SK-N-SH (cell line): ENCODE measurements around the gene NTSR1. TPM values are rescaled to one million over a fixed set of nuclear protein-coding genes. Genes with fewer than 3 reads are reported as not detected.

Experiments
- CTCF ChIA-PET: fragments of 300-600, 350-600 bp; formaldehyde crosslinking; extraction: SDS; loops from one replicate; lab custom pipeline; 2021; lab: Yijun Ruan, JAX
- POLR2A ChIA-PET: fragments of 350-600 bp; sonication (Branson Sonifier 250); formaldehyde crosslinking; extraction: SDS; loops from one replicate; lab custom pipeline; 2020; ENCODE audit warnings: antibody characterized with exemption, inconsistent platforms; lab: Yijun Ruan, JAX
- DNase-seq: peaks from one replicate; pipeline ENCODE4 v3.0.0; 2012
- H2AFZ ChIP-seq: fragments of 200-600 bp; sonication (generic); 2 replicates; pipeline ENCODE4 v1.8.1; 2016; ENCODE audit warnings: antibody characterized with exemption, mild to moderate bottlenecking, low read depth
- H3F3A ChIP-seq: fragments of 200-600 bp; sonication (generic); replicated peaks from 2 replicates; pipeline ENCODE3; 2016; ENCODE audit warnings: antibody characterized with exemption, mild to moderate bottlenecking; ENCODE audit not compliant: insufficient read depth
- H3K27ac ChIP-seq, 2 experiments: fragments of 200-500 bp in 1 of 2; fragments of 200-600 bp in 1 of 2; sonication (Bioruptor generic) in 1 of 2; sonication (generic), shearing (Covaris generic) in 1 of 2; 2 replicates each; pipeline versions ENCODE4 v1.5.1 to v1.6.1; 2014 to 2016; ENCODE audit warnings: low read depth in 2 of 2, inconsistent platforms in 1 of 2, low read length in 1 of 2, mild to moderate bottlenecking in 1 of 2, mixed read lengths in 1 of 2
- H3K27me3 ChIP-seq: fragments of 200-600 bp; sonication (generic), shearing (Covaris generic); 2 replicates; pipeline ENCODE4 v1.6.1; 2016; ENCODE audit warnings: mixed run types; ENCODE audit not compliant: insufficient read depth
- H3K36me3 ChIP-seq, 2 experiments: fragments of 200-500 bp in 1 of 2; fragments of 200-600 bp in 1 of 2; sonication (Bioruptor generic) in 1 of 2; sonication (generic) in 1 of 2; replicated peaks in 1 of 2; 2 replicates each; pipeline versions ENCODE3 to v1.5.1; 2014 to 2016; ENCODE audit warnings: low read length in 1 of 2, mild to moderate bottlenecking in 1 of 2; ENCODE audit not compliant: insufficient read depth in 2 of 2, control insufficient read depth in 1 of 2
- H3K4me1 ChIP-seq, 2 experiments: fragments of 200-500 bp in 1 of 2; fragments of 200-600 bp in 1 of 2; sonication (Bioruptor generic) in 1 of 2; sonication (generic), shearing (Covaris generic) in 1 of 2; 2 replicates each; pipeline versions ENCODE4 v1.5.1 to v1.6.1; 2014 to 2016; ENCODE audit warnings: low read depth in 1 of 2, low read length in 1 of 2, mixed run types in 1 of 2; ENCODE audit not compliant: insufficient read depth in 2 of 2, control insufficient read depth in 1 of 2
- H3K4me2 ChIP-seq: fragments of 200-600 bp; sonication (generic), shearing (Covaris generic); 2 replicates; pipeline ENCODE4 v1.6.1; 2017; ENCODE audit warnings: mixed run types
- H3K4me3 ChIP-seq, 2 experiments: fragments of 200-500 bp in 1 of 2; fragments of 200-600 bp in 1 of 2; sonication (Bioruptor generic) in 1 of 2; sonication (generic), shearing (Covaris generic) in 1 of 2; 2 replicates each; pipeline versions ENCODE4 v1.5.1 to v1.8.1; 2014 to 2016; ENCODE audit warnings: low read depth in 2 of 2, inconsistent platforms in 1 of 2, low read length in 1 of 2, mild to moderate bottlenecking in 1 of 2, mixed read lengths in 1 of 2, moderate library complexity in 1 of 2
- H3K79me2 ChIP-seq: fragments of 200-600 bp; sonication (generic); 2 replicates; pipeline ENCODE4 v1.8.1; 2017; ENCODE audit warnings: mild to moderate bottlenecking; ENCODE audit not compliant: insufficient read depth
- H3K9ac ChIP-seq: fragments of 200-600 bp; sonication (generic); 2 replicates; pipeline ENCODE4 v1.6.1; 2017; ENCODE audit warnings: mixed run types
- H3K9me2 ChIP-seq: fragments of 200-600 bp; sonication (generic); 2 replicates; pipeline ENCODE4 v1.6.1; 2017; ENCODE audit warnings: mixed run types
- H3K9me3 ChIP-seq: fragments of 200-600 bp; sonication (generic); 2 replicates; pipeline ENCODE4 v1.6.1; 2017; ENCODE audit warnings: mixed run types, mild to moderate bottlenecking, moderate library complexity
- H4K20me1 ChIP-seq: fragments of 200-600 bp; sonication (generic); 2 replicates; pipeline ENCODE4 v1.6.1; 2017; ENCODE audit warnings: mild to moderate bottlenecking, mixed run types; ENCODE audit not compliant: insufficient read depth
- CHD2 ChIP-seq: fragments of 150-350 bp; IDR thresholded peaks from 2 replicates; pipeline ENCODE4 v1.6.1; 2018; ENCODE audit warnings: low read length; ENCODE audit not compliant: partially characterized antibody
- ELF1 ChIP-seq: IDR thresholded peaks from 2 replicates; pipeline ENCODE4 v1.4.0; 2012
- EZH2phosphoT487 ChIP-seq: fragments of 200-600 bp; sonication (generic); IDR thresholded peaks from 2 replicates; pipeline ENCODE4 v1.6.1; 2017; ENCODE audit warnings: low read depth, mixed run types, mild to moderate bottlenecking, antibody characterized with exemption, moderate library complexity, borderline replicate concordance
- FOSL2 ChIP-seq: IDR thresholded peaks from 2 replicates; pipeline ENCODE4 v1.4.0; 2012; ENCODE audit warnings: low read depth, mild to moderate bottlenecking, moderate library complexity, borderline replicate concordance
- FOXJ3 ChIP-seq: sonication (generic); formaldehyde crosslinking; IDR thresholded peaks from 2 replicates; pipeline ENCODE4 v1.5.1; 2020; ENCODE audit warnings: mild to moderate bottlenecking, missing genetic modification reagents
- GATA2 ChIP-seq: sonication (generic); formaldehyde crosslinking; IDR thresholded peaks from 2 replicates; pipeline ENCODE4 v1.5.0; 2020; ENCODE audit warnings: mild to moderate bottlenecking, missing genetic modification reagents
- MXI1 ChIP-seq: IDR thresholded peaks from 2 replicates; pipeline ENCODE4 v1.6.1; 2012; ENCODE audit warnings: mild to moderate bottlenecking, low read depth, low read length, improper control_type of control experiment
- NFIC ChIP-seq: IDR thresholded peaks from 2 replicates; pipeline ENCODE4 v1.4.0; 2012; ENCODE audit warnings: borderline replicate concordance
- POLR2AphosphoS5 ChIP-seq: IDR thresholded peaks from 2 replicates; pipeline ENCODE4 v1.6.1; 2012; ENCODE audit warnings: low read depth, low read length
- RAD21 ChIP-seq: IDR thresholded peaks from 2 replicates; pipeline ENCODE4 v1.6.1; 2012; ENCODE audit warnings: mild to moderate bottlenecking, low read length
- RCOR1 ChIP-seq: fragments of 150-350 bp; IDR thresholded peaks from 2 replicates; pipeline ENCODE4 v1.6.1; 2017; ENCODE audit warnings: antibody characterized with exemption, low read length
- SIN3A ChIP-seq: IDR thresholded peaks from 2 replicates; pipeline ENCODE4 v1.6.1; 2012; ENCODE audit warnings: low read depth, mild to moderate bottlenecking, low read length, moderate library complexity, borderline replicate concordance
- TAF1 ChIP-seq: IDR thresholded peaks from 2 replicates; pipeline ENCODE4 v1.6.1; 2012; ENCODE audit warnings: low read depth, mild to moderate bottlenecking, low read length, moderate library complexity, borderline replicate concordance
- TCF12 ChIP-seq: IDR thresholded peaks from 2 replicates; pipeline ENCODE4 v1.4.0; 2012
- TEAD4 ChIP-seq: IDR thresholded peaks from 2 replicates; pipeline ENCODE4 v1.4.0; 2012; ENCODE audit warnings: mild to moderate bottlenecking, borderline replicate concordance; ENCODE audit not compliant: insufficient read depth
- WGBS: methylation state at CpG from one replicate; pipeline ENCODE4 v1.1.6; 2017; ENCODE audit warnings: low lambda C conversion rate; 5-methylcytosine and 5-hydroxymethylcytosine counted together
- polyA plus RNA-seq, 3 experiments: library from polyadenylated mRNA; depleted of rRNA; stranded (reverse); fragments of >200 nt; gene quantifications; 2 replicates each; pipeline ENCODE4 v1.2.3, GENCODE V29; 2012
- TF ChIP-seq, protein P1 (sequence below): IDR thresholded peaks from 2 replicates; pipeline ENCODE4 v1.4.0; 2012; ENCODE audit warnings: low read depth, borderline replicate concordance
- TF ChIP-seq, protein P2 (sequence below): IDR thresholded peaks from 2 replicates; pipeline ENCODE4; 2012
- TF ChIP-seq, protein P3 (sequence below): fragments of 200-600 bp; sonication (generic); IDR thresholded peaks from 2 replicates; pipeline ENCODE4 v1.6.1; 2017; ENCODE audit warnings: antibody characterized with exemption, mild to moderate bottlenecking, moderate library complexity
- TF ChIP-seq, protein P4 (sequence below): IDR thresholded peaks from 2 replicates; pipeline ENCODE4 v1.6.1; 2012; ENCODE audit warnings: mild to moderate bottlenecking, low read depth, low read length, moderate library complexity

The NTSR1 gene
- polyA plus RNA-seq, 1 of the 3 experiments (the other 2 are of a cell fraction) = 8.2 TPM

DNA sequence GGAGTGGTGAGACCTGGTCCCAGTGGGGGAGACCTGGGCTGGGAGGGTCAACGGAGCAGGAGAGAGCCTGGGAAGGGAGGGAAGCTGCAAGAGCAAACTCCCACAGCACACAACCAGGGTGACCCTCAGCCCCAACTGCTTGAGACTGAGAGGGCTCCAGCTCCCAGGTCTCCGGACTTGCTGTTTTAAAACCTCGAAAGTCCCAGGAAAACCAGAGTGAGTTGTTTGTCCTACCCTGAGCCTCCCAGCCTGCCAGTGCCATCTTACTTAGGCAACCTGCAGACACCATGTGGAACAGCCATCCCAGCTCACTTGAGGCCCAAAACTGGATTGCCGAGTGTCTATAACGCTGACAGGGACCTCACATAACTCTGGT lies 4.8 kb upstream of the NTSR1 start (continued):
- TF ChIP-seq, protein P1, sequence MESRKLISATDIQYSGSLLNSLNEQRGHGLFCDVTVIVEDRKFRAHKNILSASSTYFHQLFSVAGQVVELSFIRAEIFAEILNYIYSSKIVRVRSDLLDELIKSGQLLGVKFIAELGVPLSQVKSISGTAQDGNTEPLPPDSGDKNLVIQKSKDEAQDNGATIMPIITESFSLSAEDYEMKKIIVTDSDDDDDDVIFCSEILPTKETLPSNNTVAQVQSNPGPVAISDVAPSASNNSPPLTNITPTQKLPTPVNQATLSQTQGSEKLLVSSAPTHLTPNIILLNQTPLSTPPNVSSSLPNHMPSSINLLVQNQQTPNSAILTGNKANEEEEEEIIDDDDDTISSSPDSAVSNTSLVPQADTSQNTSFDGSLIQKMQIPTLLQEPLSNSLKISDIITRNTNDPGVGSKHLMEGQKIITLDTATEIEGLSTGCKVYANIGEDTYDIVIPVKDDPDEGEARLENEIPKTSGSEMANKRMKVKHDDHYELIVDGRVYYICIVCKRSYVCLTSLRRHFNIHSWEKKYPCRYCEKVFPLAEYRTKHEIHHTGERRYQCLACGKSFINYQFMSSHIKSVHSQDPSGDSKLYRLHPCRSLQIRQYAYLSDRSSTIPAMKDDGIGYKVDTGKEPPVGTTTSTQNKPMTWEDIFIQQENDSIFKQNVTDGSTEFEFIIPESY = no peak
- TF ChIP-seq EZH2phosphoT487 (no peak), ELF1 (no peak), TAF1 (no peak), FOSL2 (no peak)

DNA sequence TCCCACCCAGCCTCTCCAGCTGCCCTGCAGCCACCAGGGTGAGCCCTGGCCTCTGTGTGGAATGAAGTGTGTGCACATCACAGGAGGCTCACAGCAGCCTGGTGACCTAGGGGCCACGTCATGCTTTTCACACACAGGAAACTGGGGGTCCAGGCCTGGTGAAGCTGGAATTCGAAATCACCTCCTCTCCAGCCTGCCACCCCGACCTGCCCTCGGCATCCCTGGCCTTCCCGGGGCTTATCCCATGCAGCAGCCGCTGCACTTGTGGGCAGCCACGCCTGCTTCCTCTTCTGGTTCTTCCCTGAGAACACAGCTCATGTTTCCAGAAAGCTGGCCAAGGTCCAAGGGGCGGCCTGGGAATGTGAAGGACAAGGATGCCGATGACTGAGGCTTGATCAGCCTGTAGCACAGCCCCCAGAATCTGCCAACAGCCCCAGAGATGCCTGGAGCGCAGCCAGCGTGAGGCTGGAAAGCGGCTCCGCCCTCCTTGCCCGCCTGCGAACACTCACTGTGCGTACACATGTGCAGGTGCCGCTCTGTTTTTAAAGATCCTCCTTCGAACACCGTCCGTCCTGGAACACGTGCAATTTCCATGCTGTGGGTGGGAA lies 4.2 kb upstream of the NTSR1 start:
- Histone ChIP-seq H3K27me3 (peaks cover 13% of the 10 kb centered on the region), H3K9ac (peak overlapping the region; percentile 46; the same call in 1 of the 2 replicates), H2AFZ (no peak overlapping the region), H3K9me2 (no peaks in the 10 kb centered on the region), H3K36me3 (no peaks in the 10 kb centered on the region), H4K20me1 (no peaks in the 10 kb centered on the region), H3K27ac (peak overlapping the region; percentile 30 to 92; a peak in 3 of 4 replicates), H3K4me3 (no peak overlapping the region), H3K4me2 (peak overlapping the region; percentile 64), H3K4me1 (peaks cover 19 to 27% of the 10 kb centered on the region in 2 experiments; a peak in 3 of 4 replicates), H3K9me3 (no peaks in the 10 kb centered on the region), H3F3A (peaks cover 15% of the 10 kb centered on the region), H3K79me2 (no peaks in the 10 kb centered on the region)
- ChIA-PET POLR2A (no interaction called here), CTCF (interaction anchor here (1.0 to 5.0 kb wide), 4 partner anchors 15 to 201 kb away, joined by 3 to 31 read pairs (median 3); no protein-coding TSS in a partner anchor)
- peak; percentile 85 for DNase-seq
- 21% methylated on average over 12 of the region's 21 CpGs for WGBS
- TF ChIP-seq, protein P2, sequence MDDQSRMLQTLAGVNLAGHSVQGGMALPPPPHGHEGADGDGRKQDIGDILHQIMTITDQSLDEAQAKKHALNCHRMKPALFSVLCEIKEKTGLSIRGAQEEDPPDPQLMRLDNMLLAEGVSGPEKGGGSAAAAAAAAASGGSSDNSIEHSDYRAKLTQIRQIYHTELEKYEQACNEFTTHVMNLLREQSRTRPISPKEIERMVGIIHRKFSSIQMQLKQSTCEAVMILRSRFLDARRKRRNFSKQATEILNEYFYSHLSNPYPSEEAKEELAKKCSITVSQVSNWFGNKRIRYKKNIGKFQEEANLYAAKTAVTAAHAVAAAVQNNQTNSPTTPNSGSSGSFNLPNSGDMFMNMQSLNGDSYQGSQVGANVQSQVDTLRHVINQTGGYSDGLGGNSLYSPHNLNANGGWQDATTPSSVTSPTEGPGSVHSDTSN = peak; percentile 80
- peak; percentile 34; the same call in 1 of the 2 replicates for TF ChIP-seq POLR2AphosphoS5
- TF ChIP-seq MXI1 = peak; percentile 81
- no peak for TF ChIP-seq FOXJ3 (CRISPR knock-in tag)
- TF ChIP-seq RCOR1 = peak; percentile 24; the same call in 1 of the 2 replicates
- peak; percentile 66; the same call in 1 of the 2 replicates for TF ChIP-seq TEAD4
- peak; percentile 73 for TF ChIP-seq TCF12
- no peak for TF ChIP-seq GATA2 (CRISPR knock-in tag)
- TF ChIP-seq, protein P1 = no peak
- TF ChIP-seq RAD21 = peak; percentile 14; the same call in 1 of the 2 replicates
- TF ChIP-seq, protein P3, sequence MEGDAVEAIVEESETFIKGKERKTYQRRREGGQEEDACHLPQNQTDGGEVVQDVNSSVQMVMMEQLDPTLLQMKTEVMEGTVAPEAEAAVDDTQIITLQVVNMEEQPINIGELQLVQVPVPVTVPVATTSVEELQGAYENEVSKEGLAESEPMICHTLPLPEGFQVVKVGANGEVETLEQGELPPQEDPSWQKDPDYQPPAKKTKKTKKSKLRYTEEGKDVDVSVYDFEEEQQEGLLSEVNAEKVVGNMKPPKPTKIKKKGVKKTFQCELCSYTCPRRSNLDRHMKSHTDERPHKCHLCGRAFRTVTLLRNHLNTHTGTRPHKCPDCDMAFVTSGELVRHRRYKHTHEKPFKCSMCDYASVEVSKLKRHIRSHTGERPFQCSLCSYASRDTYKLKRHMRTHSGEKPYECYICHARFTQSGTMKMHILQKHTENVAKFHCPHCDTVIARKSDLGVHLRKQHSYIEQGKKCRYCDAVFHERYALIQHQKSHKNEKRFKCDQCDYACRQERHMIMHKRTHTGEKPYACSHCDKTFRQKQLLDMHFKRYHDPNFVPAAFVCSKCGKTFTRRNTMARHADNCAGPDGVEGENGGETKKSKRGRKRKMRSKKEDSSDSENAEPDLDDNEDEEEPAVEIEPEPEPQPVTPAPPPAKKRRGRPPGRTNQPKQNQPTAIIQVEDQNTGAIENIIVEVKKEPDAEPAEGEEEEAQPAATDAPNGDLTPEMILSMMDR = peak; percentile 17; the same call in 1 of the 2 replicates
- TF ChIP-seq, protein P4, sequence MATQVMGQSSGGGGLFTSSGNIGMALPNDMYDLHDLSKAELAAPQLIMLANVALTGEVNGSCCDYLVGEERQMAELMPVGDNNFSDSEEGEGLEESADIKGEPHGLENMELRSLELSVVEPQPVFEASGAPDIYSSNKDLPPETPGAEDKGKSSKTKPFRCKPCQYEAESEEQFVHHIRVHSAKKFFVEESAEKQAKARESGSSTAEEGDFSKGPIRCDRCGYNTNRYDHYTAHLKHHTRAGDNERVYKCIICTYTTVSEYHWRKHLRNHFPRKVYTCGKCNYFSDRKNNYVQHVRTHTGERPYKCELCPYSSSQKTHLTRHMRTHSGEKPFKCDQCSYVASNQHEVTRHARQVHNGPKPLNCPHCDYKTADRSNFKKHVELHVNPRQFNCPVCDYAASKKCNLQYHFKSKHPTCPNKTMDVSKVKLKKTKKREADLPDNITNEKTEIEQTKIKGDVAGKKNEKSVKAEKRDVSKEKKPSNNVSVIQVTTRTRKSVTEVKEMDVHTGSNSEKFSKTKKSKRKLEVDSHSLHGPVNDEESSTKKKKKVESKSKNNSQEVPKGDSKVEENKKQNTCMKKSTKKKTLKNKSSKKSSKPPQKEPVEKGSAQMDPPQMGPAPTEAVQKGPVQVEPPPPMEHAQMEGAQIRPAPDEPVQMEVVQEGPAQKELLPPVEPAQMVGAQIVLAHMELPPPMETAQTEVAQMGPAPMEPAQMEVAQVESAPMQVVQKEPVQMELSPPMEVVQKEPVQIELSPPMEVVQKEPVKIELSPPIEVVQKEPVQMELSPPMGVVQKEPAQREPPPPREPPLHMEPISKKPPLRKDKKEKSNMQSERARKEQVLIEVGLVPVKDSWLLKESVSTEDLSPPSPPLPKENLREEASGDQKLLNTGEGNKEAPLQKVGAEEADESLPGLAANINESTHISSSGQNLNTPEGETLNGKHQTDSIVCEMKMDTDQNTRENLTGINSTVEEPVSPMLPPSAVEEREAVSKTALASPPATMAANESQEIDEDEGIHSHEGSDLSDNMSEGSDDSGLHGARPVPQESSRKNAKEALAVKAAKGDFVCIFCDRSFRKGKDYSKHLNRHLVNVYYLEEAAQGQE = no peak
- peak; percentile 95 for TF ChIP-seq NFIC
- no peak for TF ChIP-seq CHD2
- TF ChIP-seq SIN3A = 0 out of 2 replicates have a peak, but pooled peaks have one; percentile 48
